WTC11 (cell line): Measurements from ENCODE around the gene SMARCAD1. TPM values are rescaled to one million over a fixed set of nuclear protein-coding genes. Genes with fewer than 3 reads are reported as not detected.

Experiments
- ATAC-seq: fragments of 200-7000 bp; cut with Tn5 transposase; 2 replicates; pipeline ENCODE4 v1.10.0; 2021; ENCODE audit warnings: mild to moderate bottlenecking, moderate library complexity
- CTCF ChIA-PET: fragments of 300-600 bp; sonication (Branson Sonifier 250); formaldehyde crosslinking; loops from one replicate; lab custom pipeline; 2021; ENCODE audit warnings: antibody characterized with exemption; lab: Charles Lee
- POLR2A ChIA-PET: fragments of 350-600 bp; sonication (Branson Sonifier 250); formaldehyde crosslinking; loops from one replicate; lab custom pipeline; 2021; ENCODE audit warnings: antibody characterized with exemption; lab: Charles Lee
- DNase-seq: peaks from one replicate; pipeline ENCODE4 v3.0.0; 2021; ENCODE audit warnings: low spot score
- H3K27ac Mint-ChIP-seq: 2 replicates; pipeline ENCODE4 v1.8.0; 2021; ENCODE audit warnings: mixed read lengths
- H3K27me3 Mint-ChIP-seq: 2 replicates; pipeline ENCODE4 v1.8.0; 2021; ENCODE audit warnings: low read depth, mild to moderate bottlenecking, moderate library complexity, mixed read lengths
- H3K36me3 Mint-ChIP-seq: 2 replicates; pipeline ENCODE4 v1.8.0; 2021; ENCODE audit warnings: mixed read lengths
- H3K4me1 Mint-ChIP-seq: 2 replicates; pipeline ENCODE4 v1.8.0; 2022; ENCODE audit warnings: mixed read lengths
- H3K4me3 Mint-ChIP-seq: 2 replicates; pipeline ENCODE4 v1.8.0; 2021; ENCODE audit warnings: mild to moderate bottlenecking, moderate library complexity, mixed read lengths
- H3K9me3 Mint-ChIP-seq: 2 replicates; pipeline ENCODE4 v1.8.0; 2021; ENCODE audit warnings: mixed read lengths
- ATF6 ChIP-seq: sonication (generic); formaldehyde crosslinking; IDR thresholded peaks from 2 replicates; pipeline ENCODE4 v1.8.1; 2023; ENCODE audit warnings: mild to moderate bottlenecking, missing genetic modification reagents
- FOXK1 ChIP-seq: sonication (generic); formaldehyde crosslinking; IDR thresholded peaks from 2 replicates; pipeline ENCODE4 v1.8.0; 2022; ENCODE audit warnings: mild to moderate bottlenecking, moderate library complexity, missing genetic modification reagents
- JAZF1 ChIP-seq: fragments of 250-450 bp; sonication (Bioruptor Pico); IDR thresholded peaks from 2 replicates; pipeline ENCODE4 v1.9.0; 2021; ENCODE audit warnings: moderate library complexity, mild to moderate bottlenecking, inconsistent platforms
- JUN ChIP-seq: sonication (generic); formaldehyde crosslinking; IDR thresholded peaks from 2 replicates; pipeline ENCODE4 v1.8.0; 2023; ENCODE audit warnings: mild to moderate bottlenecking, missing genetic modification reagents
- NFATC4 ChIP-seq: fragments of 250-450 bp; sonication (Bioruptor Pico); IDR thresholded peaks from 2 replicates; pipeline ENCODE4 v1.9.0; 2021; ENCODE audit warnings: mild to moderate bottlenecking
- SMAD3 ChIP-seq: sonication (generic); formaldehyde crosslinking; IDR thresholded peaks from 2 replicates; pipeline ENCODE4 v1.8.0; 2022; ENCODE audit warnings: missing genetic modification reagents, mild to moderate bottlenecking, borderline replicate concordance
- USF1 ChIP-seq: sonication (generic); formaldehyde crosslinking; IDR thresholded peaks from 2 replicates; pipeline ENCODE4 v1.8.0; 2022; ENCODE audit warnings: mild to moderate bottlenecking, missing genetic modification reagents
- ZNF138 ChIP-seq: sonication (generic); formaldehyde crosslinking; conservative IDR thresholded peaks from 2 replicates; pipeline ENCODE4 v1.8.1; 2022; ENCODE audit warnings: mild to moderate bottlenecking, moderate library complexity, missing genetic modification reagents
- total RNA-seq: library from RNA; stranded (reverse); gene quantifications from 3 replicates; pipeline ENCODE4 v1.2.3, GENCODE V29; 2021
- TF ChIP-seq, protein P1 (sequence below): sonication (generic); formaldehyde crosslinking; IDR thresholded peaks from 2 replicates; pipeline ENCODE4 v1.8.0; 2023; ENCODE audit warnings: missing genetic modification reagents
- TF ChIP-seq, protein P2 (sequence below): fragments of 250-450 bp; sonication (Bioruptor Pico); IDR thresholded peaks from 2 replicates; pipeline ENCODE4 v1.9.0; 2021; ENCODE audit warnings: mild to moderate bottlenecking
- TF ChIP-seq, protein P3 (sequence below): sonication (generic); formaldehyde crosslinking; conservative IDR thresholded peaks from 2 replicates; pipeline ENCODE4 v1.8.1; 2023; ENCODE audit warnings: mild to moderate bottlenecking, low read depth, missing genetic modification reagents, moderate library complexity
- TF ChIP-seq, protein P4 (sequence below): fragments of 200-600 bp; IDR thresholded peaks from 2 replicates; pipeline ENCODE4 v1.8.0; 2022; ENCODE audit warnings: antibody characterized with exemption

Gene SMARCAD1
- total RNA-seq, 1 experiment from 2014 or later, result 48.9 TPM

DNA sequence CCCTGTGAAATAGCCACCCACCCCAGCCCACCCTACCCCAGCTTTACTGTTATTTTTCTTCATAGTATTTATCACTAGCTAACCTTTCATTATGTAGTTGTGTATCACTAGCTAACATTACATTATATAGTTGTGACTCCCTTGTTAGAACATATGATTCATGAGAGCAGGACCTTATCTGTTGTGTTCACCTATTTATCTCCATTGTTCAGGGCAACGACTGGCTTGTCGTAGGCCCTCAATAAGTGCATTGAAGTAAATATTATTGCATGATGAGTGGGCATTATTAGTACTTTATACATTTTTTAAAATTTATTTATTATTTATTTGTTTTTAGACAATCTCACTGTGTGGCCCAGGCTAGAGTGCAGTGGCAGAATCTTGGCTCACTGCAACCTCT, 4.2 kb downstream of the SMARCAD1 start:
- H3K4me1 Mint-ChIP-seq, result peaks cover 19% of the 10 kb centered on the region
- ATAC-seq (no peak), DNase-seq (no peak)
- H3K27me3 Mint-ChIP-seq, result no peaks in the 10 kb centered on the region
- H3K4me3 Mint-ChIP-seq, result no peak overlapping the region
- CTCF ChIA-PET, result no interaction called here
- TF ChIP-seq SMAD3 (CRISPR knock-in tag), result no peak
- TF ChIP-seq NFATC4, result no peak
- H3K9me3 Mint-ChIP-seq, result no peaks in the 10 kb centered on the region
- POLR2A ChIA-PET, result no interaction called here
- peaks cover 71% of the 10 kb centered on the region for H3K36me3 Mint-ChIP-seq
- no peak overlapping the region for H3K27ac Mint-ChIP-seq

DNA sequence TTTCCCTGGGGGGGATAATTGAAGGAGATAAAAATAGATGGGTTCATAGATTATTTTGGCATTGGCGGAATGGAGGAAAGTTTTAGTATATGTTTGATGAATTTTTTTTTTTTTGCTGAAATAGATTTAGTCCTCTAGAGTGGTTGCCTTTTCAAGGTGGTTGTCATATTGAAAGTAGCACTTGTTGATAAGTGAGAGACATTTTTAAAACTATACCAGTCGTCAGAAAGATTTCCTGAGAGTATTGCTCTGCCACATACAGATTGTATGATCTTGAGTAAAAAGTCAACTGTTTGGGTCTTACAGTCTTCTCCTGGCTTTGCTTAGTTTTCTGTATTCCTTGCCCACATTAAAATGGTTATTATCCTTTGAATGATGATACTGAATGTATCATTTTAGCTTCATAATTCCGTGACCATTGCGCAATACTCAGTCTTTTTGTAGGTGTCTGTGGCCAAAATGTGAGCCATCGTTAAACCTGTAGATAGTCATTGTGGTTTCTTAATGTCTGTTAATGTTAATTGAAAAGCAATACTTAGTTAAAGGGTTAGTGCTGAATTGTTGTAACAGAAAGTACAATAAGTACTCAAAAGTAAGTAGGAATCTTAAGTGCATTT, 7.1 kb downstream of the SMARCAD1 start:
- H3K9me3 Mint-ChIP-seq, result no peaks in the 10 kb centered on the region
- POLR2A ChIA-PET, result no interaction called here
- no peak overlapping the region for H3K27ac Mint-ChIP-seq
- no peak for DNase-seq
- TF ChIP-seq, protein P1, sequence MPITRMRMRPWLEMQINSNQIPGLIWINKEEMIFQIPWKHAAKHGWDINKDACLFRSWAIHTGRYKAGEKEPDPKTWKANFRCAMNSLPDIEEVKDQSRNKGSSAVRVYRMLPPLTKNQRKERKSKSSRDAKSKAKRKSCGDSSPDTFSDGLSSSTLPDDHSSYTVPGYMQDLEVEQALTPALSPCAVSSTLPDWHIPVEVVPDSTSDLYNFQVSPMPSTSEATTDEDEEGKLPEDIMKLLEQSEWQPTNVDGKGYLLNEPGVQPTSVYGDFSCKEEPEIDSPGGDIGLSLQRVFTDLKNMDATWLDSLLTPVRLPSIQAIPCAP (CRISPR knock-in tag), result no peak
- TF ChIP-seq, protein P2, sequence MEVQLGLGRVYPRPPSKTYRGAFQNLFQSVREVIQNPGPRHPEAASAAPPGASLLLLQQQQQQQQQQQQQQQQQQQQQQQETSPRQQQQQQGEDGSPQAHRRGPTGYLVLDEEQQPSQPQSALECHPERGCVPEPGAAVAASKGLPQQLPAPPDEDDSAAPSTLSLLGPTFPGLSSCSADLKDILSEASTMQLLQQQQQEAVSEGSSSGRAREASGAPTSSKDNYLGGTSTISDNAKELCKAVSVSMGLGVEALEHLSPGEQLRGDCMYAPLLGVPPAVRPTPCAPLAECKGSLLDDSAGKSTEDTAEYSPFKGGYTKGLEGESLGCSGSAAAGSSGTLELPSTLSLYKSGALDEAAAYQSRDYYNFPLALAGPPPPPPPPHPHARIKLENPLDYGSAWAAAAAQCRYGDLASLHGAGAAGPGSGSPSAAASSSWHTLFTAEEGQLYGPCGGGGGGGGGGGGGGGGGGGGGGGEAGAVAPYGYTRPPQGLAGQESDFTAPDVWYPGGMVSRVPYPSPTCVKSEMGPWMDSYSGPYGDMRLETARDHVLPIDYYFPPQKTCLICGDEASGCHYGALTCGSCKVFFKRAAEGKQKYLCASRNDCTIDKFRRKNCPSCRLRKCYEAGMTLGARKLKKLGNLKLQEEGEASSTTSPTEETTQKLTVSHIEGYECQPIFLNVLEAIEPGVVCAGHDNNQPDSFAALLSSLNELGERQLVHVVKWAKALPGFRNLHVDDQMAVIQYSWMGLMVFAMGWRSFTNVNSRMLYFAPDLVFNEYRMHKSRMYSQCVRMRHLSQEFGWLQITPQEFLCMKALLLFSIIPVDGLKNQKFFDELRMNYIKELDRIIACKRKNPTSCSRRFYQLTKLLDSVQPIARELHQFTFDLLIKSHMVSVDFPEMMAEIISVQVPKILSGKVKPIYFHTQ (CRISPR knock-in tag), result no peak
- TF ChIP-seq FOXK1 (no peak), USF1 (no peak), ATF6 (CRISPR knock-in tag) (no peak), JAZF1 (CRISPR knock-in tag) (no peak), ZNF138 (CRISPR knock-in tag) (no peak), JUN (no peak)
- TF ChIP-seq, protein P3, sequence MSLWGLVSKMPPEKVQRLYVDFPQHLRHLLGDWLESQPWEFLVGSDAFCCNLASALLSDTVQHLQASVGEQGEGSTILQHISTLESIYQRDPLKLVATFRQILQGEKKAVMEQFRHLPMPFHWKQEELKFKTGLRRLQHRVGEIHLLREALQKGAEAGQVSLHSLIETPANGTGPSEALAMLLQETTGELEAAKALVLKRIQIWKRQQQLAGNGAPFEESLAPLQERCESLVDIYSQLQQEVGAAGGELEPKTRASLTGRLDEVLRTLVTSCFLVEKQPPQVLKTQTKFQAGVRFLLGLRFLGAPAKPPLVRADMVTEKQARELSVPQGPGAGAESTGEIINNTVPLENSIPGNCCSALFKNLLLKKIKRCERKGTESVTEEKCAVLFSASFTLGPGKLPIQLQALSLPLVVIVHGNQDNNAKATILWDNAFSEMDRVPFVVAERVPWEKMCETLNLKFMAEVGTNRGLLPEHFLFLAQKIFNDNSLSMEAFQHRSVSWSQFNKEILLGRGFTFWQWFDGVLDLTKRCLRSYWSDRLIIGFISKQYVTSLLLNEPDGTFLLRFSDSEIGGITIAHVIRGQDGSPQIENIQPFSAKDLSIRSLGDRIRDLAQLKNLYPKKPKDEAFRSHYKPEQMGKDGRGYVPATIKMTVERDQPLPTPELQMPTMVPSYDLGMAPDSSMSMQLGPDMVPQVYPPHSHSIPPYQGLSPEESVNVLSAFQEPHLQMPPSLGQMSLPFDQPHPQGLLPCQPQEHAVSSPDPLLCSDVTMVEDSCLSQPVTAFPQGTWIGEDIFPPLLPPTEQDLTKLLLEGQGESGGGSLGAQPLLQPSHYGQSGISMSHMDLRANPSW (CRISPR knock-in tag), result no peak
- TF ChIP-seq, protein P4, sequence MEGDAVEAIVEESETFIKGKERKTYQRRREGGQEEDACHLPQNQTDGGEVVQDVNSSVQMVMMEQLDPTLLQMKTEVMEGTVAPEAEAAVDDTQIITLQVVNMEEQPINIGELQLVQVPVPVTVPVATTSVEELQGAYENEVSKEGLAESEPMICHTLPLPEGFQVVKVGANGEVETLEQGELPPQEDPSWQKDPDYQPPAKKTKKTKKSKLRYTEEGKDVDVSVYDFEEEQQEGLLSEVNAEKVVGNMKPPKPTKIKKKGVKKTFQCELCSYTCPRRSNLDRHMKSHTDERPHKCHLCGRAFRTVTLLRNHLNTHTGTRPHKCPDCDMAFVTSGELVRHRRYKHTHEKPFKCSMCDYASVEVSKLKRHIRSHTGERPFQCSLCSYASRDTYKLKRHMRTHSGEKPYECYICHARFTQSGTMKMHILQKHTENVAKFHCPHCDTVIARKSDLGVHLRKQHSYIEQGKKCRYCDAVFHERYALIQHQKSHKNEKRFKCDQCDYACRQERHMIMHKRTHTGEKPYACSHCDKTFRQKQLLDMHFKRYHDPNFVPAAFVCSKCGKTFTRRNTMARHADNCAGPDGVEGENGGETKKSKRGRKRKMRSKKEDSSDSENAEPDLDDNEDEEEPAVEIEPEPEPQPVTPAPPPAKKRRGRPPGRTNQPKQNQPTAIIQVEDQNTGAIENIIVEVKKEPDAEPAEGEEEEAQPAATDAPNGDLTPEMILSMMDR, result no peak
- TF ChIP-seq, all 79 proteins: peak for 0
- no peaks in the 10 kb centered on the region for H3K27me3 Mint-ChIP-seq
- ATAC-seq, result no peak
- CTCF ChIA-PET, result no interaction called here
- peaks cover 70% of the 10 kb centered on the region for H3K36me3 Mint-ChIP-seq
- H3K4me1 Mint-ChIP-seq, result peaks cover 7% of the 10 kb centered on the region
- no peak overlapping the region for H3K4me3 Mint-ChIP-seq
